ENCODE results near the gene DUOXA1.
A peak's percentile ranks its signal among the peaks of the same experiment; 100 is the strongest.
"Not testable (repeated sequence)": the region's sequence is repeated elsewhere in the genome, so short reads cannot be mapped to it uniquely, and the experiment has no call there.

Gene DUOXA1

DNA sequence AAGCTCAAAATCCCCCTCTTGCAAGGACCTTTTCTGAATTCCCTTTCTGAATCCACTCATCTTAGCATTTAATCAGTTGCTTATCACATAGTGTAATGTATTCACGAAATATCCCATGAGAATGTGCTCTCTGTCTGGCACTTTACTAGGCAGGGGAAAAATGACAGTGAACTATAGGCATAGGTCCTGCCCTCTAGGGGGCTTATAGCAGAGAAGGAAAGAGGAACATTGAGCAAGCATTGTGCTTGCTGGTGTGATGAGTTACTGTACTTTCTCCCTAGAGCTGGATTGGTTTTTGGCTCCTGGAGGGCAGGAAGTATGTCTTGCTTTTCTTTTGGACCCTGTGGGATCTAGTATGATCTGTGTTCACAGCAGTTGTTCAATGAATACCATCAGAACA is 42.2 kb downstream of the DUOXA1 start:
- DNase-seq = no peak

DNA sequence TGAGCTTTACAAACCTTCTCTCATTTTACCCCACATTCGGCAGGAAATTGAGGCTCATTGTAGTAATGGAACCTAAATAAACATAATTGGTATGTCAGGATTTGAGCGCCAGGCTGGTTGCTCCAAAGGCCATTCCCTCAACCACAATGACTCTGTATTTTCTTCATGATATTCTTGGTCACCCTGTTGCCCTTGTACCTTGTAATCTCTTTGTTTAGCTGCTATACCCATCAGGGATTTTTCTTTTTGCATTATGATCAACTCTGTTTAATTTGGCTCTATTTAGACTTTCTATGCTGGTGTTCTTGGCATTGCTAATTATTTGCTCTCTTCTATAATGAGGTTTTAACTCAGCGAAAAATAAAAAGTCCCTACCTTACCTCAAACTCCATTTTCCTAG is 45.5 kb downstream of the DUOXA1 start:
- DNase-seq = no peak

DNA sequence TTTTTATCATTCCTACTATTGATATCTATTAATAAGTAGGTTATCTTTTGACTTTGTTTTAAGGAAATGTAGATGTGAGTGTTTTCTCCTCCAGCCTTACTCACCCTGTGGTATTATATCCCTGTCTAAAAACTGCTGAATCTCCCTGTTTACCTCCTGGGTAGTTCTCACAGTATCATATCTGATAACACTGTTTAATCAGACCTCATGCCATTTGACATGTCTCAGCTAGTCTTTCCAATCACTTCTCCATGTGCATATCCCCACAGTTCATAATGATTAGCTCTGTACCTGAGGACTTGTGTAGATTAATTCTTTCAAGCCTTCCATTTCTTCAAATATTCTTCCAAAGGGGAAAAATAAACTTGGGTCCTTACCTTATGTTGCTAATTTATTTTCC is 46.5 kb downstream of the DUOXA1 start:
- DNase-seq = no peak

DNA sequence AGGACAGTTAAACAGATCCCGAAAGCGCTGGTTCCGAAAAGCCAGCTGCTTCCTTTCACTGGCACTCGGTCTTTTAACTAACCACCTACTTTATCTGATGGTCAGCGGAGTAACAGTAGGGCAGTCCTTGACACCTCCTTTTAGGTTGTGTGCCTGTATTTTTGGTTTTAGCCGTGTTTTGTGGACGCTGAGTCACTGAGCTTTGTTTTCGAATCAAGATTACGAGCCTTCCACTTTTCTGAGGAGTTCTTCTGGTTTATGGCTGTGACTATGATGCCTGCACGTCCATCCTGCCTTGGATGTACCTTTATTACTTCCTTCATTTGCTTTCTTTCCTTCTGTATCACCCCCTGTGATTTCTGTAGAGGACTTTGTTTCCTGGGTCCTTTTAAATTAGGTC is 47.3 kb downstream of the DUOXA1 start:
- DNase-seq = not testable (repeated sequence)

DNA sequence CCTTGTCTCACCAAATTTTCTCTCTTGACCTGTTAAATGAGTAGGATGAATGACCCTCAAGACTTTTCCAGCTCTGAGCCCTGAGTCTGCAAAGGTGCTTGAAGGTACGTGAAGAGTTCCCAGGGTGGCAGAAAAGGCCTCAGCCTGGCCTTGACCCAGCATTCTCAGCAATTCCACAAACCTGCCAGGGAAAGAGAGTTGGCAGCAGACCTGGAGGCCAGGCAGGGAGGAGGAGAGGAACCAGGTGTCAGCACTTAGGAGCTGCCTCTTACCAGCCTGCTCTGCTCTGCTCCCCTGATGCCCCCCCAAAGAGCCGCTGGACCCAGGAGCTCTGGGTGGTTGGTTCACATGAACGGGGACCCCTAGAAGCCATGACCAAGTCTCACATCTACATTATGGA is 49.1 kb downstream of the DUOXA1 start:
- not testable (repeated sequence) for DNase-seq

DNA sequence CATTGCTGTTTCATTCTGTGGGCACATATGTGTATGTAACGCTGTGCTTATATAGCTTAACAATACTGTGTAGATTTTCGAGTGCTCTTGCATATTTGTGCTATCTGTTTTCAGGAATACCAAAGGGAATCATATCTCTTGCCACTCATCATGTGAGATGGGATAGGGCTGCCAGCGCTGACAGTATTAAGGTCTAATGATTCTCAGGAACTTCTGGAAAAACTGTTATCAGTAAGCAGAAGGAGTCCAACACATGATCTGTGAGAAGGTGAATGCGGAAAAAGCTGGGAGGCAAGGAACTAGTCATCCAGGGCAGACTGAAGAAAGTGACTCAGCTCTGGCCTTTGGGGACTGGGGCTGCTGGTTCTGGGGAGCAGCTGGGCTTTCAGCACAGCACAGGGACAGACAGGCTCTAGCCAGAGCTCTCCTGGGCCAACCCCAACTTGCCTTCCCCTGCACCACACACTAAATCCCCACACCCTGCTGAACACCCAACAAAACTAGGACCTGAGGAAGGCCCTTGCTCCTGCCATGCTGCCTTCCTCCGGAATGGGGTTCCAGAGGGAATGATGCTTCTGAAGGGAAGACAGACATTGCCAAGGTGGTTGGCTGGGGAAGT is 49.9 kb downstream of the DUOXA1 start:
- DNase-seq = peak; percentile 61

DNA sequence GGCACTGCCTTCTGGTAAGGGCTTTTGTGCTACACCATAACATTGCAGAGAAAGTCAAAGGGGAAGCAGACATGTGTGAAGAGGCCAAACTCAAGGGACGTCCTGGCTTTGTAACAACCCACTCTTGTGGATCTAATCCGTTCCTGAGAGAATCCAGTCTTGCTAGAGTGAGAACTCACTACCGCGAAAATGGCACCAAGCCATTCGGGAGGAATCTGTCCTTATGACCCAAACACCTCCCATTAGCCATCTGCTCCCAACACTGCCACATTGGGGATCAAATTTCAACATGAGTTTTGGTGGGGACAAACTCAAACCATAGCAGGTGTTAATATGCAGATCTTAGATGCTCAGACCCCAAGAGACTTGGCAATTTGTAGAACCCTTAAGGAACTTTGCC is 50.5 kb downstream of the DUOXA1 start:
- not testable (repeated sequence) for DNase-seq

DNA sequence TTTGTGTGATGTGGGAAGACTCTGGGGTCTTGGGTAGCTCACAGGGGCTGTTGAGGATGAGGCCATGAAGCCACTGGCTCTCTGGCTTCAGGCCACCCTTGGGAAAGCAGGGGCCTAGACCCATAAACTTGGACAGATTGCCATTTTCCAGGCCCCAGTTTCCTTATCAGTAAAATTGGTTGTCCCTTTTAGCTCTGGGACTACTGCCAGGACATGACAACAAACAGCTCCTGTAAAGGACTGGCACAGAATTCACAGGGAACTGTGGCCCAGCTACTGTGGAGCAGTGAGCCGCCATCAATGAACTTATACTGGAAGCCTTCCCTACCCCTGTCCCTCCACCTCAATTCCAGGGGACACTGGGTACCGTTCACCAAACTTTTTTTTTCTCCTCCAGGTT is 52.3 kb downstream of the DUOXA1 start:
- not testable (repeated sequence) for DNase-seq

DNA sequence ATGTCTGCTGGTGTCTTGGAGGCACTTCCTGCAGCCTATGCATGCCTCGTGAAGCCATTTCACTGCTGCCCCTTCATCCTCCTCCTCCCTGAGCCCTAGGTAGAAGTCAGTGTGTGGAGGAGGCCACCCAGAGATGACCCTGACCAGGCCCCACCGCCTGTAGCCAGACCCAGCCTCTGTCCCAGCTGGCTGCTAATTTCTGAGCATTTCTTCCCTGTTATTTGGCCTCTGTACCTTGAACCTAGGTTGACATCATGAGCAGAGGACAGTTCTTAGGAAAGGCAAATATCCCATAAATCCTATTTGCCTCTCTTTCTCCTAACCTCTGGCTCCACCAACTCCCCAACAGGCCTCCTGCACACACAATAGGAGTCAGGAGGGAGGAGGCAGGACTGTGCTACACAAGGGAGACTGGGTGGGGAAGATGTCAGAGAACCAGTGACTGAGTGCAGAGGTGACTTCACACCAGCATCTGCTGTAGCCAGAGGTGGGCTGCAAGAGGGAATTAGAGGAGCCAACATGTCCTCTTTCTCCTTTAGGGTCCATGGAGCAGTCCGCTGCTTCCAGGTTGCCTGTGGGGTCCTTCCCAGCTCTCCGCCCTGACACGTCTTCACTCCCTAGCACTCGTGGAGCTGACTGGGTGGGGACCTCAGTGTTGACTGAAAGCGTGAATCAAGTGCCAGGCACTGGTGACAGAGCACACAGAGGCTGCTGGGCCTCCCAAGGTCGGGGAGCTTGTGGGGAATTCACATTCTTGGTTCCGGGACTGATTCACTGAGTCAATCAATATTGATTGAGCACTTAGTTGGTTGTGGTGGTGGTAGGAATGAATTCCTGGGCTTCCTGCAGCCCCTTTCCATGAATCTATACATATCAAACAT is 54.0 kb downstream of the DUOXA1 start:
- DNase-seq = not testable (repeated sequence)

DNA sequence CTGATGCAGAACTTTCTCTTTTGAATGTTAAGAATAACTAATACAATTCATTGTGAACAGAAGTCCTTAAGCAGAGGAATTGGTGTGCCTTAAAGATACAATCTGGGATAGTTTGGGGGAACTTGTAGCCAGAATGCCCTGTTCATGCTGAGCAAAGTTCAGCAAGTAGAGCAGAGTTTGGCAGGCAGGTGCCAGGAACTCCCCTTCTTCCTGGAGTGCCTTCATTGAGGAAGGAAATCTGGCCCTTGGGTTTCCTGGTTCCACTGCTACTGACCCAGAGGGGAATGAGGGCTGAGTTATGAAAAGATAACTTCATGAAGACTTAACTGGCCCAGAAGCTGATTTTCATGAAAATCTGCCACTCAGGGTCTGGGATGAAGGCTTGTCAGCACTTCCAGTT is 56.1 kb downstream of the DUOXA1 start:
- DNase-seq = not testable (repeated sequence)

DNA sequence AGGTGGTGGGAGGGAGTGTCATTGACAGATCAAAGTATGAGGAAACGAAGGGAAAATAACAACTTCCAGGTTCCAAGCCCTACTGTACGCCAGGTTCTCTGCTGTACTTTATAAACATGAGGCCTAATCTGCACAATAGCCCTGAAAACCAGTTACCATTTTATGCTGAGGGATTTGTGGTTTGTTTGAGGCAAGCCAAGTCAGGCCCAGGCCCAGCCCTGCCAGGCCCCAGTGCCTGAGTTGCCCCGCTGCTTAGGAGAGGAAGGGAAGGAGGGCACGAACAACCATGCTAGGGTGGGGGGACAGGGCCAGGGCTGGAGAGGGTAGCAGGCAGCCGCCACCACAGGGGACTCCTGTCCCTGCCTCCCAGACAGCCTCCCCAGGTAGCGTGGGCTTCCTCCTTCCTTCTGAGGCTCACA is 59.7 kb downstream of the DUOXA1 start:
- not testable (repeated sequence) for DNase-seq
